HG03159 (cell line): ENCODE measurements around the gene NUP214.
"Not testable (repeated sequence)": the region's sequence is repeated elsewhere in the genome, so short reads cannot be mapped to it uniquely, and the experiment has no call there.

Experiments
- ATAC-seq: cut with Tn5 transposase; IDR thresholded peaks from one replicate; pipeline ENCODE4 v1.9.1; 2021; ENCODE audit warnings: mild to moderate bottlenecking, moderate library complexity; ENCODE audit not compliant: unreplicated experiment

Gene NUP214

GRCh38 chr9:131096269-131097125 is 28.9 kb upstream of the NUP214 start, which contains the start of gene AIF1L:
AIF1L (plus strand) TSS chr9:131096531; CDS start chr9:131096630, 99 bp downstream.
- no peak for ATAC-seq

DNA sequence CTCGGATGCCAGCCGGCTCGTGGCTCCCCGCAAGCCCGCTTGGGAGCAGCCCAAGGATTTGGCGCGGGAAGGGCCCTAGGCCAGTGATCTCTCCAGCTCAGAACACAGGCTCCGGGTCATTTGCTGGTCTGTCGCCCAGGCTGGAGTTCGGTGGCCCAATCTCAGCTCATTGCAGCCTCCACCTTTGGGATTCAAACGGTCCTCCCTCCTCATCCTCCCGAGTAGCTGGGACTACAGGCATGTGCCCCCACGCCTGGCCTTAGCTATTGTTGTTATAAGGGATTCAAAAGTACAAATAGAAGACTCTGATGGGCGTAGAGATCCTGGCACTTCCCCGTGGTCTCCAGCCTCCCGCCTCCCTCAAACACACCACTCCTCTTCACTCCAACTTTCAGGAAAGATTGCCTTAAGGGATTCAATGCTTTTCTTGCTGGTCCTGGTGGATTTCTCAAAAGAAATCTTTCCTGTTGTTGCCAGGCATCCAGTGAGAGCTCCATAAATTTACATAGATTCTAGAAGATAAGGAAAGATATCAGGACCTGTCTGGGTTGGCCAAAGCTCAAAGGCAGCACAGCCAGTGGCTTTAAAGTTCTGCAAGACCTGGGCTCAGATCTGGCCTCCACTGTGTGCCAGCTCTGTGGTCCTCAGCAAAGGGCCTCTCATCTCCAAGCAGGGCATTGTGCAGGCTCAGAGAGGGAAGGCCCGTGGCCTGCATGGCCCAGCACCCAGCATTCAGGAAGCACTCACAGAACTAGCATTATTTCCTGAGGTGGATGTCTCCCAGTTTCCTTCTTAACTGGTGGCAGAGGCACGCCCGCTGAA is 28.0 kb upstream of the NUP214 start:
- no peak for ATAC-seq

- ATAC-seq, result no peak
These were observed 27.5 kb upstream of the NUP214 start for GRCh38 chr9:131097948-131098278.

DNA sequence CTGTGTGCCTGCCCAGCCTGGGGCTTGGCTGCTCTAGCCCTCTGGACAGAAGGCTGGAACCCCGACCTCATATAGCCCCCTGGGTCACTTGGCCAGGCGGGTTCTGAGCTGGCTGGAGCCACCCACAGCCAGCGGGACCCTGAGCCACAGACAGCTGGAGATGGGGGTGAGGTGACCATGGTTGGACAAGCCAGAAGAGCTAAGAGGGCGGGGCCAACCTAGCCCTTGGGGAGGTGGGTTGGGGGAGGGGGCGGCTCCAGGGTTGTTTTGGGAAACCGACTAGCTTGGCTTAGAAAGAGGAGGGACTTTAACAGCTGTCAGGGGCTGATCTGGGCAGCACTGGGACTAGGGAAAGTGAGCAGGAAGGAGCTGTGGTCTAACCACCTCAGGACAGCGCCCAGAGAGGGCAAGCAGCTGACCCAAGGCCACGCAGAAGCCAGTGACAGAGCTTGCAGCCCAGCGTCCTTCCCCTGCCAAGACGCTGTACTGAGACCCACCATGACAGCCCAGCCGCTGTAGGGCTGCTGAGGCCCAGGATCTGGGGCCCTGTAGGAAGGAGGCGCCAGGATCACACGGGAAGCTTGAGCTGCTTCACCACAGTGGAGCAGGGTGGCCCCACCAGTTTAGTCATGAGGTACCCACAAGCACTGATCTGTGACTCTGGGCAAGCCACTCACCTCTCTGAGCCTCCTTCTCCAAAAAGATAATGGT is 26.8 kb upstream of the NUP214 start:
- no peak for ATAC-seq

GRCh38 chr9:131099102-131099606 is 26.2 kb upstream of the NUP214 start:
- no peak for ATAC-seq

GRCh38 chr9:131099845-131100244 is 25.5 kb upstream of the NUP214 start:
- ATAC-seq, result not testable (repeated sequence)

- ATAC-seq, result no peak
These were observed 24.9 kb upstream of the NUP214 start for GRCh38 chr9:131100445-131100844.

DNA sequence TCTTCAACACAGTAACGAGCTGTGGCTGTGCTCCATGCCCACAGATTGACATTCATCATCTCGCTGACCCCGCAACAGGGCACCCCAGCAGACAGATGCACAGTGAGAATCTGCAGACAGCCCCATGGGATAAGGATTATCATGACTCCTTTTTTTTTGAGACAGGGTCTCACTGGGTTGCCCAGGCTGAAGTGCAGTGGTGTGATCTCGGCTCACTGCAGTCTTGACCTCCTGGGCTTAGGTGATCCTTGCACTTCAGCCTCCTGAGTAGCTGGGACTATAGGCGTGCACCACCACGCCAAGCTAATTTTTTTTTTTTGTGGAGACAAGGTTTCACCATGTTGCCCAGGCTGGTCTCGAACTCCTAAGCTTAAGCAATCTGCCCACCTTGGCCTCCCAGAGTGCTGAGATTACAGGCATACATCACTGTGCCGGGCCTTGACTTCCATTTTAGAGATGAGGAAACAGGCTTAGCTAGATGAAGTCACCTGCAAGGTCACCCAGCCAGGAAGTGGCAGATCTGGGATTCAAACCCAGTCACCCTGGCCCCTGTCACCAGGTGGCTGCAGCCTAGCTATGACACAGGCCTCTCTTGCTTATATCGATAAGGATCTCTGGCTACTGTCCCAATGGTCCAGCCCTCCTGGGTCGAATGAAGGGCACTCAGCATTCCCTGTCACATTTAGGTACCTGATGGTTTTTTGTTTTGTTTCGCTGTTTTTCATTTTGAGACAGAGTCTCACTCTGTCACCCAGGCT is 24.0 kb upstream of the NUP214 start:
- ATAC-seq, result no peak

DNA sequence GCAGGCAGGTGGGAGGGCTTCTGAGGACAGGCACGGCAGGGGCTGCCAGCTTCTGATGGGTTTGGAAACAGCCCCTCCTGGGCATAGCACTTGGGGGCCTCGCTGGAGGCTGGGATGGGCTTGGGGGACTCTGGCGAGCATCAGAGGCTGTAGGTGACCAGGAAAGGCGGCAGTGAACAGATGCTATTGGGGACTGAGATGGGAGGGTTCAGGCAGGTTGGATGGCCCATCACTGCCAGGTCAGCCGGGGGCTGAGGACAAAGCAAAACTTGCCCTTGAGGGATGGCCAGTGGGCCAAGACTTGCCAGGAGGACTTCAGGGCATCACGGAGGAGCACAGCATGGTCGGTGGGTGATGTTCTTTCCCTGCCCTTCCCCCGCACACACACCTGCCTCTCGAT is 22.4 kb upstream of the NUP214 start:
- no peak for ATAC-seq

GRCh38 chr9:131103535-131103934 is 21.9 kb upstream of the NUP214 start:
- ATAC-seq, result no peak

- ATAC-seq, result no peak
These were observed 21.2 kb upstream of the NUP214 start for GRCh38 chr9:131104016-131104740.

GRCh38 chr9:131105952-131106351 is 19.4 kb upstream of the NUP214 start:
- ATAC-seq, result no peak

DNA sequence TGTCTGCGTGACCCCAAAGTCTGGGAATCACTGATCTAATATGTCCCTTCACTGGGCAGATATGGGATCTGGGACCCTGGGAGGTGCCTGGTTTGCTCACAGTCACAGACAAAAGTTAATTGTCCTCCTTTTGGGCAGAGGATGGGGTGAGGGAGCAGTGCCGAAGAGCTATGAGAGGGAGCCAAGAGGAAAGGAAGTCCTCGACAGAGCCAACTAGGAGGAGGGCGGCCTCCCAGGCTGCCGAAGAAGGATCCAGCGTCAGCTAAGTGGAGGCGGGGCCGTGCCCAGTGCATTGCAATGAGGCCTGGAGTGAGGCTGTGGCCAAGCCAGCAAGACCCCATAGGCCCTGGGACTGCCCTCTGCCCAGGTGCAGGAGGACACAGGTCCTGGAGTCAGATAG is 17.6 kb upstream of the NUP214 start:
- ATAC-seq, result no peak

- ATAC-seq, result no peak
These were observed 14.1 kb upstream of the NUP214 start for GRCh38 chr9:131111186-131111853.

DNA sequence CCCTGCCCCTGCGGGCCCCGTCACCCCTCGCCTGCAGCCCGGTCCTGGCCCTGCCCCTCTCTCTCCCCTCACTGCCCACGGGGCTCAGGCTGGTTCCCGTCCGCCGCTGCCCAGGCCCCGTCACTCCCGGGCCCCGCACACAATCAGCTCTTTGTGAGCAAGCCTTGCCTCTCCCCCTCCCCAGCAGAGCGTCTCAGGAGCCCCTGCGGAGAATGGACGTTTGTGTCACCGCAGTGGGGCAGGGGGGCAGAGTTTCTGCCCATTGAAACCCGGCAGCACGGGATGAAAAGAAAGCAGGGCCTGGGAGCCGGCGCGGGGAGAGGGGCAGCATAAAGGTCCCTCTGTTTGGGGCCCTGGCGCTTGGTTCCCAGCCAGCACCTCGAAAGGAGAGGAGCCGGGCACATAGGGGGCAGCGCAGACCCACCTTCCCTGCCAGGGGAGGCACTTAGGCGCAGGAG is 13.5 kb upstream of the NUP214 start:
- ATAC-seq, result no peak

DNA sequence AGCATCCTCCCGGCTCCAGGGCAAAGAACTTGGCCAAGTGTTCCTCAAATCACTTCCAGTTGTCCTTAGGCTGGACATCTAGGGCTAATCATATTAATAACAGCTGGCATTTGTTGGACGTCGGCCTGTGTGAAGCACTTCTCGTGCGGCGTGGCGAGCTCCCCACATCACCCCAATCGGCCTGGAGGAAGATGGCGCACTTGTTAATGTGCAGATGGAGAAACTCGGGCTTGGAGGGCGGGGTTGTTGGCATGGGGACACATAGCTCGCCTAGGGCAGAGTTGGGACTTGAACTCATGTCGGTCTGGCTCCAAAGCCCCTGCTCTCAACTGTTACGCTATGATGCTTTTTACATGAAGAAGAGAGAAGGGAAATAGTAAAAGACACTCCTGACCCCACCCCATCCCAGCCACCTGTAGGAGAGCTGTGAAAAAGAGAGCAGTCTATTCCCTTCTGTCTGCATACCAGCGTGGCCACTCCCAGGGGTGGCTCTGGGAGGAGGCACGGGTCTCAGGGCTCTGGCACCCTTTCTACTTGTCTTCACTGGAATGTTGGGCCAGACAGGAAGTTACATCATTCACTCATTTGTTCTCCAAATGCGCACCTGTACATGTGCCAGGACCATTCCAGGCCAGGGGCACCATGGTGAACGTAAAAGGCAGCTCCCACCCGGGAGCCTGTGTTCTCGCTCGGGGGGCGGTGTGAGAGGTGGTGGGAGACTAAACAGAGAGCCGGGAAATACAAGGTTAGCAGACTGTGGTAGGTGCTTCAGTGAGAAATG is 12.8 kb upstream of the NUP214 start:
- ATAC-seq, result no peak

DNA sequence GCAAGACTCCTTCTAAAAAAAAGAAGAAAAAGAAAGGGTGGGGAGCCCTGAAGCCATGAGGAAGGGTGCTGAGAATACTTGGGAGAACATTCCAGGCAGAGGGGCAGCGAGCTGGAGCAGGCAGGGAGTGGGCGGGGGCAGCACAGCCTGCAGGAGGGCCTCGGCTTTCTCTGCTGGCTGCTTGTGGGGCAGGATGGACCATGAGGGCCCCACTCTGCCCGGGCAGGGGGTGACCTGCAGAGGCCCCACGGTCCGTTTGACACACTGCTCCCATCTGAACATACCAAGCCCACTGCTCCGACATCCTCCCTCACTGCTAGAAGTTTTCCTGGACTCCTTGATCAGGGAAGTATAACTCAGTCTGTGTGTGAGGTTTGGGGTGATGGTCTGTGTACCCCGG is 11.7 kb upstream of the NUP214 start:
- ATAC-seq, result no peak

GRCh38 chr9:131114084-131114535 is 11.3 kb upstream of the NUP214 start:
- ATAC-seq, result no peak
